Measurements from ENCODE around the gene DENR. TPM values are rescaled to one million over a fixed set of nuclear protein-coding genes. Genes with fewer than 3 reads are reported as not detected.
A peak's percentile ranks its signal among the peaks of the same experiment; 100 is the strongest.

DENR gene
- total and polyA plus RNA-seq, 12 donors: 13.3 to 52.6 (median 29.7) TPM

- Histone ChIP-seq H3K4me3 (no peak overlapping the region), H3K27ac (no peak overlapping the region), H3K9me3 (replicated peaks in 1 of 3) (no peaks in the 10 kb centered on the region), H3K36me3 (replicated peaks in 1 of 2) (no peaks in the 10 kb centered on the region), H3K4me1 (replicated peaks in 1 of 2) (no peaks in the 10 kb centered on the region), H3K27me3 (no peaks in the 10 kb centered on the region)
- TF ChIP-seq POLR2A (IDR thresholded peaks at IDR 0.05): no peak
- no peak for TF ChIP-seq CTCF (IDR thresholded peaks at IDR 0.05)
- intact Hi-C loops (cut with DNase I): no loop called here
- DNase-seq: no peak
- WGBS, 4 donors: 77 to 85% (median 80%) methylated on average over 6 of the region's 6 CpGs
These were observed 27.1 kb upstream of the DENR start for GRCh38 chr12:122725452-122726079.

GRCh38 chr12:122726080-122726558 is 26.5 kb upstream of the DENR start:
- TF ChIP-seq CTCF (IDR thresholded peaks at IDR 0.05): no peak
- TF ChIP-seq POLR2A (IDR thresholded peaks at IDR 0.05): no peak
- H3K4me3 ChIP-seq: no peak overlapping the region
- H3K4me1 ChIP-seq (replicated peaks in 1 of 2): no peaks in the 10 kb centered on the region
- DNase-seq: no peak
- H3K27ac ChIP-seq: no peak overlapping the region
- H3K9me3 ChIP-seq (replicated peaks in 1 of 3): no peaks in the 10 kb centered on the region
- no peaks in the 10 kb centered on the region for H3K36me3 ChIP-seq (replicated peaks in 1 of 2)
- H3K27me3 ChIP-seq: no peaks in the 10 kb centered on the region
- 49 to 68% (median 52%) methylated on average over 5 of the region's 5 CpGs for WGBS, 4 donors
- intact Hi-C loops (cut with DNase I): no loop called here

GRCh38 chr12:122729583-122730214 is 22.9 kb upstream of the DENR start:
- 73 to 86% (median 83%) methylated on average over 12 to 27 of the region's 27 CpGs for WGBS, 4 donors
- Histone ChIP-seq H3K27ac (no peak overlapping the region), H3K27me3 (no peaks in the 10 kb centered on the region), H3K4me3 (no peak overlapping the region), H3K9me3 (replicated peaks in 1 of 3) (no peaks in the 10 kb centered on the region), H3K4me1 (replicated peaks in 1 of 2) (no peaks in the 10 kb centered on the region), H3K36me3 (replicated peaks in 1 of 2) (no peaks in the 10 kb centered on the region)
- TF ChIP-seq CTCF (IDR thresholded peaks at IDR 0.05) (no peak), POLR2A (IDR thresholded peaks at IDR 0.05) (no peak)
- DNase-seq: no peak
- intact Hi-C loops (cut with DNase I): no loop called here

GRCh38 chr12:122730215-122731014 is 22.2 kb upstream of the DENR start, which contains the start of gene HCAR1:
Gene HCAR1 (minus strand): TSS chr12:122730844. CDS start chr12:122730339, 505 bp downstream.
- Histone ChIP-seq H3K4me1 (replicated peaks in 1 of 2) (no peaks in the 10 kb centered on the region), H3K9me3 (replicated peaks in 1 of 3) (no peaks in the 10 kb centered on the region), H3K36me3 (replicated peaks in 1 of 2) (no peaks in the 10 kb centered on the region), H3K4me3 (peak within 1 kb of the TSS in 1 of 4 donors; percentile 34), H3K27me3 (no peaks in the 10 kb centered on the region), H3K27ac (peak within 1 kb of the TSS in 1 of 5 donors; percentile 2)
- TF ChIP-seq POLR2A (IDR thresholded peaks at IDR 0.05) (no peak), CTCF (IDR thresholded peaks at IDR 0.05) (no peak)
- DNase-seq: no peak
- 49 to 64% (median 59%) methylated on average over 17 to 32 of the region's 32 CpGs for WGBS, 4 donors
- intact Hi-C loops (cut with DNase I): no loop called here

Data from adrenal gland (tissue), 12 donors.